Ovary (tissue), 3 donors: ENCODE measurements around the gene MAP4K2.

Source experiments
- EP300 ChIP-seq: sonication (generic); formaldehyde crosslinking; IDR thresholded peaks from one replicate; pipeline ENCODE4 v1.6.1; 2017; ENCODE audit warnings: antibody characterized with exemption
- POLR2A ChIP-seq: fragments of 450-650 bp; IDR thresholded peaks from one replicate; pipeline ENCODE4 v1.6.1; 2017; ENCODE audit warnings: antibody characterized with exemption, mild to moderate bottlenecking, moderate library complexity
- TF ChIP-seq, protein P1 (sequence below), 3 donors: fragments of 450-650 bp in 2 of 3; fragments of 200-600 bp in 1 of 3; IDR thresholded peaks; one replicate each; pipeline versions ENCODE4 v1.5.1 to v1.8.0; 2016 to 2022; ENCODE audit warnings: antibody characterized with exemption in 3 of 3, mild to moderate bottlenecking in 1 of 3
- donor health status: DM: no; HTN: no; CAD: no.

DNA sequence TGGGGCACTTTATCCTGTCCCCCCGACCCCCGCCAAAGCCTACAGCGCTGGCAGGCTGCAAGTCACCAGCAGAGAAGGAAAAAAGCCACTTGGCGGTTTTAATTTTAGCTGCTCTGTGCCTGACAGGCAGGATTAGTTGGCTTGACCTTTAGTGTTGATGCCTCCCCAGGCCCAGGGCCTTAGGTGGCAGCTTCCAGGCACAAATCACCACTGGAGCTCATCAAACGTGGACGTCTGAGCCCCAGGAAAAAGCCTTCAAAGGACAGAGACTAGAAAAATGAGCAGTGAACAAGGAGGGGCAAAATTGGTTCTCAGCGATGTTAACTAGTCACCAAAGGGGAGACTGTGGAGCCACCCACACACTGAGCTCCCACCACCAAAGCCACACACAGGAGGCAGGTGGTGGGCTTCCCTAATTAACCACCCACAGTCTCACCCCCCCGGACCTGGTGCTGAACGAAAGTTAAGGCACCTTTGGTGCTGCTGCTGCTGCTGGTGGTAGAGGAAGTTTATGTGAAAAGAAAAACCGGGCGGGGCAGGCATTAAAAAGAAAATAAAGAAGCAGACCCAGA, 38.9 kb downstream of the MAP4K2 start:
- TF ChIP-seq, protein P1, sequence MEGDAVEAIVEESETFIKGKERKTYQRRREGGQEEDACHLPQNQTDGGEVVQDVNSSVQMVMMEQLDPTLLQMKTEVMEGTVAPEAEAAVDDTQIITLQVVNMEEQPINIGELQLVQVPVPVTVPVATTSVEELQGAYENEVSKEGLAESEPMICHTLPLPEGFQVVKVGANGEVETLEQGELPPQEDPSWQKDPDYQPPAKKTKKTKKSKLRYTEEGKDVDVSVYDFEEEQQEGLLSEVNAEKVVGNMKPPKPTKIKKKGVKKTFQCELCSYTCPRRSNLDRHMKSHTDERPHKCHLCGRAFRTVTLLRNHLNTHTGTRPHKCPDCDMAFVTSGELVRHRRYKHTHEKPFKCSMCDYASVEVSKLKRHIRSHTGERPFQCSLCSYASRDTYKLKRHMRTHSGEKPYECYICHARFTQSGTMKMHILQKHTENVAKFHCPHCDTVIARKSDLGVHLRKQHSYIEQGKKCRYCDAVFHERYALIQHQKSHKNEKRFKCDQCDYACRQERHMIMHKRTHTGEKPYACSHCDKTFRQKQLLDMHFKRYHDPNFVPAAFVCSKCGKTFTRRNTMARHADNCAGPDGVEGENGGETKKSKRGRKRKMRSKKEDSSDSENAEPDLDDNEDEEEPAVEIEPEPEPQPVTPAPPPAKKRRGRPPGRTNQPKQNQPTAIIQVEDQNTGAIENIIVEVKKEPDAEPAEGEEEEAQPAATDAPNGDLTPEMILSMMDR (IDR thresholded peaks at IDR 0.05) = no peak
- TF ChIP-seq POLR2A (no peak), EP300 (no peak)
